ENCODE data around the gene SPIRE2.

SPIRE2 gene

GRCh38 chr16:89880477-89881367, 52.4 kb downstream of the SPIRE2 start:
- TF ChIP-seq GATA1 (IDR thresholded peaks at IDR 0.05; ENCODE audit: low read depth, low read length) (no peak), POLR2A (IDR thresholded peaks at IDR 0.05; ENCODE audit: low read length) (no peak)
- no peak for DNase-seq

- no peak for TF ChIP-seq POLR2A (IDR thresholded peaks at IDR 0.05; ENCODE audit: low read length)
- no peak for TF ChIP-seq GATA1 (IDR thresholded peaks at IDR 0.05; ENCODE audit: low read depth, low read length)
- no peak for DNase-seq
Observed at GRCh38 chr16:89881368-89881730, 53.1 kb downstream of the SPIRE2 start.

GRCh38 chr16:89883346-89884040, 55.2 kb downstream of the SPIRE2 start:
- DNase-seq, result no peak
- TF ChIP-seq POLR2A (IDR thresholded peaks at IDR 0.05; ENCODE audit: low read length), result no peak
- TF ChIP-seq GATA1 (IDR thresholded peaks at IDR 0.05; ENCODE audit: low read depth, low read length), result no peak

GRCh38 chr16:89884041-89884421, 55.8 kb downstream of the SPIRE2 start:
- TF ChIP-seq POLR2A (IDR thresholded peaks at IDR 0.05; ENCODE audit: low read length), result no peak
- TF ChIP-seq GATA1 (IDR thresholded peaks at IDR 0.05; ENCODE audit: low read depth, low read length), result no peak
- no peak for DNase-seq

- DNase-seq, result no peak
- TF ChIP-seq GATA1 (IDR thresholded peaks at IDR 0.05; ENCODE audit: low read depth, low read length), result no peak
- no peak for TF ChIP-seq POLR2A (IDR thresholded peaks at IDR 0.05; ENCODE audit: low read length)
Observed at GRCh38 chr16:89887243-89887642, 59.0 kb downstream of the SPIRE2 start.

- no peak for DNase-seq
- TF ChIP-seq GATA1 (IDR thresholded peaks at IDR 0.05; ENCODE audit: low read depth, low read length) (no peak), POLR2A (IDR thresholded peaks at IDR 0.05; ENCODE audit: low read length) (no peak)
Observed at GRCh38 chr16:89890200-89890599, 61.9 kb downstream of the SPIRE2 start.

GRCh38 chr16:89890886-89891657, 62.8 kb downstream of the SPIRE2 start:
- TF ChIP-seq POLR2A (IDR thresholded peaks at IDR 0.05; ENCODE audit: low read length), result no peak
- DNase-seq, result no peak

DNA sequence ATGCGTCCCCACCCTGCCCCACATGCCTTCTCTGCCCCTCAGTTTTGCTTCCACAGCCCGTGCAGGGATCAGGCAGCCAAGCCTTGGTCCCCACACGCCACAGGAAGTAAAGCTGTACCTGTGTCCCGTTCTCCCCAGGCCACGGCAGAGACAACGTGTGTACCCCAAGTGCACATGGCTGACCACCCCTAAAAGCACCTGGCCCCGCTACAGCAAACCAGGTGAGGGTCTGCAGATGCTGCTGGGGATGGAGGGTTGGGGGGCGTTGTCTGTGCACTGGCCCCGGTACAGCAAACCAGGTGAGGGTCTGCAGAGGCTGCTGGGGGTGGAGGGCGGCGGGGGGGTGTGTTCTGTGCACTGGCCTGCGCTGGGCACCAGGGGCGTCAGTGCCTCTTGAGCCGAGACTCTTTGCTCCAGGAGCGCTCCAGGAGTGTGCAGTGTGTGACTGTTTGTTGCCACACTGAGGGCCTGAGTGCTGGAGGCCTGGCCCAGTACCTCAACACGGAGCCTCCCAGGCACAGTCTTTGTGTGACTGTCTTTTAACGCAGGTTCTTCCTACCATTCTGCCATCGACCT, 63.9 kb downstream of the SPIRE2 start:
- DNase-seq, result no peak
- TF ChIP-seq GATA1 (IDR thresholded peaks at IDR 0.05; ENCODE audit: low read depth, low read length) (no peak), POLR2A (IDR thresholded peaks at IDR 0.05; ENCODE audit: low read length) (no peak)

DNA sequence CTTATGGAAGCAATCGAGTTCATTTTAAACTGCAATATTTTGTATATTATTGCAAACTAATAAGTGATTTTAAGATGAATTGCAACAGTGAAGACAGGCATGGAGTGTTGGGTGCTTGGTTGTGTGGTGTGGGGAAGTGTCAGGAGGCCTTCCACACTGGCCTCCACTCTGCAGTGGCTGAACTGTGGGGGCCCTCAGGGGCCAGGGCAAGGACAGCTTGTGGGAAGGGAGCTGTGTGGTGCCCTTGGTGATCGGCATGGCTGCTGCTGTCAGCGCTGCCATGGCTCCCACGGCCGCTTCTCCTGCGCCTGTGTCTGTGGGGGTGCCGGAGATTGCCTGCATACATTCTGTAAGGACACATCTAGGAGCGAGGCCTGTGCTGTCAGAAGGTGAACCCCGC, 64.4 kb downstream of the SPIRE2 start:
- DNase-seq, result no peak
- no peak for TF ChIP-seq POLR2A (IDR thresholded peaks at IDR 0.05; ENCODE audit: low read length)
- no peak for TF ChIP-seq GATA1 (IDR thresholded peaks at IDR 0.05; ENCODE audit: low read depth, low read length)

DNA sequence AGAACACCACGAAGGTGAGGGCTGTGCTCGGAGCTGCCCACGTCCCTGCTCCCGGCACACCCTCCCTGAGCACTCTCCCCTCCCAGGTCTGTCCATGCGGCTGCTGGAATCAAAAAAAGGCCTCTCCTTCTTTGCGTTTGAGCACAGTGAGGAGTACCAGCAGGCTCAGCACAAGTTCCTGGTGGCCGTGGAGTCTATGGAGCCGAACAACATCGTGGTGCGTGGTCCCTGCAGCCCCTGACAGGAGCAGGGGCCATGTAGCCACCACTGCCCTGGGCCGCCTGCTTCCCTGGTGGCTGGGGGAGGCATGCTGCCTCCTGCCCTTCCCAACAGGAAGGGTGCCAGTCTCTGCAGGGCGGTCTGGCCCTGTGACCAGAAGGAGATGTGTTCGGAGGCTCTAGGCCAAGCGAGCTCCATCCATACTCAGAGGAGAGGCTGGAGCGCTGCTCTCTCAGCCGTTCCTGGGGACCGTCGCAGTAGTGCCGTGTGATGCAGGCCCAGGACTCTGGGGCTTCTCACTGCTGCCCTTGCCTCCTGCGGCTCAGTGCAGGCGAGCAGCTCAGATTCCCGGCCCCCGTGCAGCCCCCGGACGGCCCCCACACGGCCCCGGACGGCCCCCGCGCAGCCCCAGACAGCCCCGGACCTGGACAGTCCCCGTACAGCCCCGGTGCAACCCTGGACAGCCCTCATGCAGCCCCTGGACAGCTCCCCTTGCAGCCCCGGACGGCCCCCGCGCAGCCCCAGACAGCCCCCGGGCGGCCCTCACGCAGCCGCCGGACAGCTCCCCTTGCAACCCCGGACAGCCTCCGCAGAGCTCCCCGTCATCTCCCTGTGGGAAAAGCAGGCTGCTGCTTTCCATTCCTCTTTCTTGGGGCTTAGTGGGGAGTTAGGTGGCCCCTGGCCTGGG, 65.6 kb downstream of the SPIRE2 start:
- no peak for TF ChIP-seq POLR2A (IDR thresholded peaks at IDR 0.05; ENCODE audit: low read length)
- TF ChIP-seq GATA1 (IDR thresholded peaks at IDR 0.05; ENCODE audit: low read depth, low read length), result no peak
- no peak for DNase-seq

DNA sequence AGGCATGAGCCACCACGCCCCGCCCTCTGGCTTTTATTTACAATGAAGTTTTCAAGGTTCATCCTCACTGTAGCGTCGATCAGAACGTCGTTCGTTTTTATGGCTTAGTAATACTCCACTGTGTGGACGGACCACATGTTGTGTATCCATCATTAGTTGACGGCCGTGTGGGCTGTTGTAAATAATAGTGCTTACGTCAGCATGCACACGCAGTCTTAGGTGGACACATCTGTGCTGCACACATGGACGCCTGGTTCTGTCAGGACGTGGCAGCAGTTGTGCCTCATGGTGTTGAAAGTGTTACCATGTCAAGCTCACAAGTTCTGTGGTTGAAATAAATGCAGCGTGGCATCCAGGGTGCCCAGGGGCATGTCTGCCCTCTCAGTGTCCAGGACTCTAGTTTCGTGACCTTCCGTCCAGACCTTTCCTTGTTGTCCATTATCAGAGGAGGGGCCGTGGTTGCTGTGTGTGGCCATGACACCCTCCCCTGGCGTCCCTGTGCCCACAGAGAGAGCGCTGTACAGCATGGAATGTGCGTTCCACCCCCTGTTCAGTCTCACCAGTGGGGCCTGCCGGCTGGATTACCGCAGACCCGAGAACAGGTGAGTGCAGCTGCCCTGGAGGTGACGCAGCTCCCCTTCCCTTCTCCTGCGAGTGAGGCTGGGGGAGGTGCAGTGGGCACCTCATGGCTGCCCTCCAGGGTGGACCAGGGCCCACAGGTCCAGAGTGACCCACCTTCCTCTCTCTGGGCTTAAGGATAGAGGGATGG, 67.4 kb downstream of the SPIRE2 start:
- TF ChIP-seq POLR2A (IDR thresholded peaks at IDR 0.05; ENCODE audit: low read length) (no peak), GATA1 (IDR thresholded peaks at IDR 0.05; ENCODE audit: low read depth, low read length) (no peak)
- no peak for DNase-seq

- TF ChIP-seq GATA1 (IDR thresholded peaks at IDR 0.05; ENCODE audit: low read depth, low read length) (no peak), POLR2A (IDR thresholded peaks at IDR 0.05; ENCODE audit: low read length) (no peak)
- no peak for DNase-seq
Observed at GRCh38 chr16:89897204-89897603, 68.9 kb downstream of the SPIRE2 start.
